Lower lobe of right lung (tissue), 2 donors: ENCODE measurements around the gene FGF6. TPM values are rescaled to one million over a fixed set of nuclear protein-coding genes. Genes with fewer than 3 reads are reported as not detected.

Experiments used
- ATAC-seq, 2 donors: fragments of 200-7000 bp; cut with Tn5 transposase; one replicate each; pipeline ENCODE4 v1.9.1; 2020 to 2022; ENCODE audit warnings: mild to moderate bottlenecking in 2 of 2, moderate library complexity in 2 of 2
- DNase-seq: peaks from one replicate; pipeline ENCODE4 v3.0.0-alpha.2; 2020
- H3K27ac ChIP-seq: fragments of 200-600 bp; one replicate; pipeline ENCODE4 v1.8.0; 2022
- H3K27me3 ChIP-seq: fragments of 200-600 bp; one replicate; pipeline ENCODE4 v1.8.0; 2022; ENCODE audit warnings: low read depth
- H3K36me3 ChIP-seq: fragments of 200-600 bp; one replicate; pipeline ENCODE4 v1.8.0; 2022; ENCODE audit warnings: mild to moderate bottlenecking
- H3K4me1 ChIP-seq: fragments of 200-600 bp; one replicate; pipeline ENCODE4 v1.8.0; 2022
- H3K4me3 ChIP-seq: fragments of 200-600 bp; one replicate; pipeline ENCODE4 v1.8.0; 2022; ENCODE audit warnings: mild to moderate bottlenecking
- H3K9me3 ChIP-seq: fragments of 200-600 bp; one replicate; pipeline ENCODE4 v1.8.0; 2022
- CTCF ChIP-seq: fragments of 200-600 bp; IDR thresholded peaks from one replicate; pipeline ENCODE4 v1.8.0; 2022; ENCODE audit warnings: antibody characterized with exemption, mild to moderate bottlenecking
- intact Hi-C: fragments of 100-400 bp; cut with DNase I; formaldehyde crosslinking; loops from one replicate; pipeline ENCODE4 v1.11.0; 2022
- total RNA-seq: library from RNA; stranded (reverse); fragmentation: NEBNext Ultra II Directional; extraction: Animal tissue kit (Norgen Biotek cat#: 25700); gene quantifications from one replicate; pipeline ENCODE4 v1.2.1, GENCODE V29; 2021
- donor health status: DM: no; HTN: yes; CAD: no; lungs with severe emphysema.

The FGF6 gene
- total RNA-seq, 1 donor from 2014 or later: not detected

- ATAC-seq (no peak), DNase-seq (no peak)
- intact Hi-C loops: no loop called here
- Histone ChIP-seq H3K27me3 (peaks cover 12% of the 10 kb centered on the region), H3K9me3 (no peaks in the 10 kb centered on the region), H3K36me3 (no peaks in the 10 kb centered on the region), H3K4me3 (no peak overlapping the region), H3K27ac (no peak overlapping the region), H3K4me1 (no peaks in the 10 kb centered on the region)
- TF ChIP-seq CTCF: no peak
Observed at GRCh38 chr12:4446335-4446734, 720 bp upstream of the FGF6 start.

- intact Hi-C loops: no loop called here
- Histone ChIP-seq H3K36me3 (no peaks in the 10 kb centered on the region), H3K4me3 (no peak overlapping the region), H3K4me1 (no peaks in the 10 kb centered on the region), H3K9me3 (no peaks in the 10 kb centered on the region), H3K27ac (no peak overlapping the region), H3K27me3 (peaks cover 21% of the 10 kb centered on the region)
- ATAC-seq: no peak
- no peak for TF ChIP-seq CTCF
- no peak for DNase-seq
Observed at GRCh38 chr12:4444031-4444430, 1.6 kb downstream of the FGF6 start.

- DNase-seq (no peak), ATAC-seq (no peak)
- peaks cover 18% of the 10 kb centered on the region for H3K27me3 ChIP-seq
- intact Hi-C loops: no loop called here
- H3K27ac ChIP-seq: no peak overlapping the region
- H3K4me3 ChIP-seq: no peak overlapping the region
- no peaks in the 10 kb centered on the region for H3K36me3 ChIP-seq
- H3K9me3 ChIP-seq: no peaks in the 10 kb centered on the region
- H3K4me1 ChIP-seq: no peaks in the 10 kb centered on the region
- no peak for TF ChIP-seq CTCF
Observed at GRCh38 chr12:4443616-4444015, 2.0 kb downstream of the FGF6 start.

- ATAC-seq (no peak), DNase-seq (no peak)
- TF ChIP-seq CTCF: no peak
- no peaks in the 10 kb centered on the region for H3K9me3 ChIP-seq
- H3K27ac ChIP-seq: no peak overlapping the region
- peaks cover 16% of the 10 kb centered on the region for H3K27me3 ChIP-seq
- no peaks in the 10 kb centered on the region for H3K4me1 ChIP-seq
- H3K4me3 ChIP-seq: no peak overlapping the region
- intact Hi-C loops: no loop called here
- H3K36me3 ChIP-seq: no peaks in the 10 kb centered on the region
Observed at GRCh38 chr12:4441355-4442335, 4.0 kb downstream of the FGF6 start.

GRCh38 chr12:4440187-4440941 lies 5.3 kb downstream of the FGF6 start:
- intact Hi-C loops: no loop called here
- Histone ChIP-seq H3K27me3 (peaks cover 16% of the 10 kb centered on the region), H3K27ac (no peak overlapping the region), H3K9me3 (no peaks in the 10 kb centered on the region), H3K4me1 (no peaks in the 10 kb centered on the region), H3K4me3 (no peak overlapping the region), H3K36me3 (no peaks in the 10 kb centered on the region)
- ATAC-seq: no peak
- no peak for TF ChIP-seq CTCF
- DNase-seq: no peak
